H9 (cell line): ENCODE results near the gene FAM78B. TPM values are rescaled to one million over a fixed set of nuclear protein-coding genes. Genes with fewer than 3 reads are reported as not detected.

Experiments
- DNase-seq: peaks from one replicate; pipeline ENCODE4 v3.0.0-alpha.2; 2017
- H2AFZ ChIP-seq: one replicate; pipeline ENCODE4 v1.6.1; 2013; ENCODE audit warnings: mild to moderate bottlenecking, low read length, control low read depth, moderate library complexity
- H2AK5ac ChIP-seq: 2 replicates; pipeline ENCODE4 v1.6.1; 2013; ENCODE audit warnings: low read length, control low read depth, mixed read lengths; ENCODE audit not compliant: insufficient read length
- H2BK120ac ChIP-seq: one replicate; pipeline ENCODE4 v1.6.1; 2013; ENCODE audit warnings: low read depth, mild to moderate bottlenecking, low read length, control low read depth, inconsistent platforms; ENCODE audit not compliant: poor library complexity, severe bottlenecking
- H2BK12ac ChIP-seq: 2 replicates; pipeline ENCODE4 v1.6.1; 2013; ENCODE audit warnings: low read length, control low read depth, mixed read lengths, low read depth; ENCODE audit not compliant: insufficient read length
- H2BK15ac ChIP-seq: 2 replicates; pipeline ENCODE4 v1.6.1; 2013; ENCODE audit warnings: low read depth, low read length, control low read depth
- H2BK20ac ChIP-seq: one replicate; pipeline ENCODE4 v1.6.1; 2013; ENCODE audit warnings: low read depth, mild to moderate bottlenecking, low read length, control low read depth, inconsistent platforms; ENCODE audit not compliant: poor library complexity, severe bottlenecking
- H2BK5ac ChIP-seq: 2 replicates; pipeline ENCODE4 v1.6.1; 2013; ENCODE audit warnings: low read length, control low read depth, mixed read lengths; ENCODE audit not compliant: insufficient read length
- H3K14ac ChIP-seq: 2 replicates; pipeline ENCODE4 v1.6.1; 2013; ENCODE audit warnings: low read length, control low read depth; ENCODE audit not compliant: insufficient read depth
- H3K18ac ChIP-seq: 2 replicates; pipeline ENCODE4 v1.6.1; 2013; ENCODE audit warnings: low read depth, mild to moderate bottlenecking, mixed read lengths, low read length, control low read depth; ENCODE audit not compliant: insufficient read length
- H3K23ac ChIP-seq: 2 replicates; pipeline ENCODE4 v1.6.1; 2013; ENCODE audit warnings: low read length, control low read depth, mixed read lengths, low read depth; ENCODE audit not compliant: insufficient read length
- H3K23me2 ChIP-seq: 2 replicates; pipeline ENCODE4 v1.6.1; 2013; ENCODE audit warnings: low read depth, mild to moderate bottlenecking, mixed read lengths, low read length, control low read depth; ENCODE audit not compliant: insufficient read length, poor library complexity, severe bottlenecking
- H3K27ac ChIP-seq: 2 replicates; pipeline ENCODE4 v1.5.1; 2013; ENCODE audit warnings: low read length, control low read depth, mixed read lengths, low read depth; ENCODE audit not compliant: insufficient read length
- H3K27me3 ChIP-seq: 2 replicates; pipeline ENCODE4 v1.6.1; 2013; ENCODE audit warnings: low read length, control low read depth, inconsistent platforms; ENCODE audit not compliant: insufficient read depth
- H3K4ac ChIP-seq: 2 replicates; pipeline ENCODE4 v1.6.1; 2013; ENCODE audit warnings: low read depth, mild to moderate bottlenecking, control low read depth, inconsistent platforms, low read length, moderate library complexity
- H3K4me1 ChIP-seq: 2 replicates; pipeline ENCODE4 v1.6.1; 2013; ENCODE audit warnings: low read length, control low read depth, inconsistent platforms; ENCODE audit not compliant: insufficient read depth
- H3K4me2 ChIP-seq: 2 replicates; pipeline ENCODE4 v1.6.1; 2013; ENCODE audit warnings: low read length, control low read depth, mixed read lengths; ENCODE audit not compliant: insufficient read length, insufficient read depth
- H3K56ac ChIP-seq: 2 replicates; pipeline ENCODE4 v1.6.1; 2013; ENCODE audit warnings: low read depth, mild to moderate bottlenecking, mixed read lengths, low read length, control low read depth; ENCODE audit not compliant: insufficient read length
- H3K79me1 ChIP-seq: 2 replicates; pipeline ENCODE4 v1.6.1; 2013; ENCODE audit warnings: low read depth, mild to moderate bottlenecking, moderate library complexity, low read length, control low read depth, inconsistent platforms; ENCODE audit not compliant: insufficient read depth, poor library complexity, severe bottlenecking
- H3K79me2 ChIP-seq: 2 replicates; pipeline ENCODE4 v1.6.1; 2013; ENCODE audit warnings: low read length, control low read depth, inconsistent platforms; ENCODE audit not compliant: insufficient read depth
- H3K9ac ChIP-seq: 2 replicates; pipeline ENCODE4 v1.6.1; 2013; ENCODE audit warnings: low read length, control low read depth, mixed read lengths; ENCODE audit not compliant: insufficient read length; ENCODE audit errors: extremely low read depth
- H3K9me3 ChIP-seq: one replicate; pipeline ENCODE4 v1.6.1; 2013; ENCODE audit warnings: low read depth, low read length, inconsistent platforms; ENCODE audit not compliant: control insufficient read depth
- H3T11ph ChIP-seq: one replicate; pipeline ENCODE4 v1.6.1; 2013; ENCODE audit warnings: mild to moderate bottlenecking, low read length, control low read depth, inconsistent platforms
- H4K20me1 ChIP-seq: one replicate; pipeline ENCODE4 v1.6.1; 2013; ENCODE audit not compliant: control insufficient read depth, insufficient read length, insufficient read depth
- H4K5ac ChIP-seq: 2 replicates; pipeline ENCODE4 v1.6.1; 2013; ENCODE audit warnings: low read depth, mild to moderate bottlenecking, mixed read lengths, low read length, control low read depth; ENCODE audit not compliant: insufficient read length
- H4K8ac ChIP-seq: replicated peaks from 2 replicates; pipeline ENCODE4 v1.6.1; 2013; ENCODE audit warnings: low read length, control low read depth, mixed read lengths, low read depth; ENCODE audit not compliant: insufficient read length
- H4K91ac ChIP-seq: 2 replicates; pipeline ENCODE4 v1.6.1; 2013; ENCODE audit warnings: low read depth, mild to moderate bottlenecking, moderate library complexity, mixed read lengths, low read length, control low read depth; ENCODE audit not compliant: insufficient read length
- H3K27ac Mint-ChIP-seq, 3 experiments: 2 replicates in 2 of 3; 3 replicates in 1 of 3; pipeline ENCODE4 v1.8.0; 2020 to 2021; ENCODE audit warnings: mixed read lengths in 3 of 3, mild to moderate bottlenecking in 1 of 3, moderate library complexity in 1 of 3
- H3K27me3 Mint-ChIP-seq: 2 replicates; pipeline ENCODE4 v1.8.0; 2021; ENCODE audit warnings: low read depth, mild to moderate bottlenecking, moderate library complexity, mixed read lengths
- H3K36me3 Mint-ChIP-seq, 3 experiments: 2 replicates in 2 of 3; 3 replicates in 1 of 3; pipeline ENCODE4 v1.8.0; 2020 to 2021; ENCODE audit warnings: low read depth in 3 of 3, mixed read lengths in 3 of 3; ENCODE audit not compliant: insufficient read depth in 1 of 3
- H3K4me1 Mint-ChIP-seq, 2 experiments: 2 replicates each; pipeline ENCODE4 v1.8.0; 2020; ENCODE audit warnings: mixed read lengths in 2 of 2
- H3K4me3 Mint-ChIP-seq, 2 experiments: 2 replicates in 1 of 2; 3 replicates in 1 of 2; pipeline ENCODE4 v1.8.0; 2020 to 2021; ENCODE audit warnings: mild to moderate bottlenecking in 2 of 2, mixed read lengths in 2 of 2, moderate library complexity in 1 of 2
- H3K9me3 Mint-ChIP-seq, 2 experiments: 2 replicates in 1 of 2; 3 replicates in 1 of 2; pipeline ENCODE4 v1.8.0; 2020; ENCODE audit warnings: mild to moderate bottlenecking in 2 of 2, mixed read lengths in 2 of 2, moderate library complexity in 1 of 2
- CTCF ChIP-seq: fragments of 200-600 bp; sonication (generic); conservative IDR thresholded peaks from 3 replicates; pipeline ENCODE4 v1.8.0; 2021; ENCODE audit warnings: antibody characterized with exemption, mild to moderate bottlenecking
- WGBS: extraction: QIAGEN DNeasy Blood & Tissue Kit; methylation state at CpG from one replicate; pipeline ENCODE4 v1.1.7; 2013; ENCODE audit warnings: missing lambda C conversion rate, low lambda C conversion rate, mixed read lengths; ENCODE audit not compliant: insufficient read length; ENCODE audit errors: extremely low coverage; 5-methylcytosine and 5-hydroxymethylcytosine counted together
- total RNA-seq: library from RNA; stranded (reverse); gene quantifications from 2 replicates; pipeline ENCODE4 v1.2.1, GENCODE V29; 2021

FAM78B gene
- total RNA-seq, 1 experiment from 2014 or later, result 2.3 TPM

- Histone ChIP-seq H3K23ac (no peak overlapping the region), H2BK120ac (no peak overlapping the region), H3K27ac (no peak overlapping the region), H3K27me3 (no peaks in the 10 kb centered on the region), H3K79me1 (no peaks in the 10 kb centered on the region), H4K5ac (no peak overlapping the region), H4K8ac (no peak overlapping the region), H3K4ac (no peak overlapping the region), H2BK15ac (no peak overlapping the region), H2AK5ac (no peak overlapping the region), H3K4me1 (peaks cover 5% of the 10 kb centered on the region; the same call in 1 of the 2 replicates), H2BK5ac (no peak overlapping the region), H3K4me2 (no peak overlapping the region), H3K79me2 (no peaks in the 10 kb centered on the region), H4K91ac (no peak overlapping the region), H4K20me1 (no peaks in the 10 kb centered on the region), H3T11ph (no peak overlapping the region), H3K18ac (no peak overlapping the region), H3K9ac (no peak overlapping the region), H2BK20ac (no peak overlapping the region), H3K23me2 (no peaks in the 10 kb centered on the region), H3K9me3 (no peaks in the 10 kb centered on the region), H2AFZ (no peak overlapping the region), H2BK12ac (no peak overlapping the region), H3K56ac (no peak overlapping the region), H3K14ac (no peak overlapping the region; the same call in 1 of the 2 replicates)
- peaks cover 21 to 22% of the 10 kb centered on the region in 2 experiments for H3K4me1 Mint-ChIP-seq
- DNase-seq, result no peak
- WGBS, result no CpG with 5 or more reads among the region's 4 CpGs
- no peaks in the 10 kb centered on the region for H3K36me3 Mint-ChIP-seq
- no peak overlapping the region for H3K4me3 Mint-ChIP-seq
- no peaks in the 10 kb centered on the region; a peak in 1 of 5 replicates for H3K9me3 Mint-ChIP-seq
- H3K27me3 Mint-ChIP-seq, result no peaks in the 10 kb centered on the region
- TF ChIP-seq CTCF, result no peak
- H3K27ac Mint-ChIP-seq, result no peak overlapping the region
Observed at GRCh38 chr1:166121010-166121409, 45.8 kb downstream of the FAM78B start.
